Heart left ventricle (tissue), 16 donors: ENCODE measurements around the gene MRPS34. TPM values are rescaled to one million over a fixed set of nuclear protein-coding genes. Genes with fewer than 3 reads are reported as not detected.

ENCODE experiments used
- ATAC-seq, 4 donors: fragments of 200-7000 bp; cut with Tn5 transposase; one replicate each; pipeline ENCODE4 v1.9.1; 2020 to 2022; ENCODE audit warnings: moderate library complexity in 4 of 4, mild to moderate bottlenecking in 3 of 4, moderate number of reproducible peaks in 1 of 4
- DNase-seq, 5 donors: peaks; one replicate each; pipeline ENCODE4 v3.0.0-alpha.2; 2020
- H3K27ac ChIP-seq, 12 donors: fragments of 200-600 bp; sonication (generic) in 4 of 12; one replicate each; pipeline versions ENCODE4 v1.5.0 to v1.8.0; 2016 to 2022; ENCODE audit warnings: mild to moderate bottlenecking in 2 of 12
- H3K27me3 ChIP-seq, 9 donors: fragments of 200-600 bp; sonication (generic) in 2 of 9; one replicate each; pipeline versions ENCODE4 v1.5.1 to v1.8.0; 2016 to 2022; ENCODE audit warnings: mild to moderate bottlenecking in 3 of 9
- H3K36me3 ChIP-seq, 9 donors: fragments of 200-600 bp; sonication (generic) in 2 of 9; one replicate each; pipeline versions ENCODE4 v1.5.0 to v1.8.0; 2018 to 2022; ENCODE audit warnings: mild to moderate bottlenecking in 2 of 9
- H3K4me1 ChIP-seq, 12 donors: fragments of 200-600 bp; sonication (generic) in 4 of 12; one replicate each; pipeline versions ENCODE4 v1.5.0 to v1.8.0; 2016 to 2022; ENCODE audit warnings: mild to moderate bottlenecking in 3 of 12
- H3K4me3 ChIP-seq, 12 donors: fragments of 200-600 bp; sonication (generic) in 4 of 12; one replicate each; pipeline versions ENCODE4 v1.5.0 to v1.8.0; 2017 to 2022; ENCODE audit warnings: mild to moderate bottlenecking in 9 of 12, moderate library complexity in 4 of 12
- H3K9me3 ChIP-seq, 12 donors: fragments of 200-600 bp; sonication (generic) in 4 of 12; one replicate each; pipeline versions ENCODE4 v1.5.0 to v1.8.0; 2016 to 2022; ENCODE audit warnings: mild to moderate bottlenecking in 1 of 12
- POLR2A ChIP-seq, 2 donors: fragments of 450-650 bp; IDR thresholded peaks; one replicate each; pipeline ENCODE4 v1.6.1; 2017; ENCODE audit warnings: antibody characterized with exemption in 2 of 2, mild to moderate bottlenecking in 2 of 2, moderate library complexity in 2 of 2
- WGBS, 4 donors: extraction: QIAGEN DNeasy Blood & Tissue Kit in 2 of 4; methylation state at CpG; one replicate each; pipeline versions ENCODE4 v1.1.5 to v1.1.7; 2013 to 2018; 5-methylcytosine and 5-hydroxymethylcytosine counted together
- intact Hi-C, 10 donors: fragments of 100-400 bp; cut with DNase I; formaldehyde crosslinking; loops; one replicate each; pipeline versions ENCODE4 v1.11.1 to v1.14.2; 2022
- polyA plus RNA-seq, 2 donors: library from polyadenylated mRNA; stranded (reverse); fragments of 200-250 nt; gene quantifications; one replicate each; pipeline ENCODE4 v1.2.3, GENCODE V29; 2013
- total RNA-seq, 9 donors: library from RNA; depleted of rRNA in 2 of 9; stranded (reverse); fragments of >200 nt in 2 of 9; fragmentation: NEBNext Ultra II Directional in 3 of 9; extraction: Animal tissue kit (Norgen Biotek cat#: 25700) in 3 of 9; gene quantifications; one replicate each; pipeline versions ENCODE4 v1.1.0 to v1.2.4, GENCODE V29; 2016 to 2023
- TF ChIP-seq, protein P1 (sequence below), 12 donors: fragments of 200-600 bp; sonication (generic) in 4 of 12; IDR thresholded peaks; one replicate each; pipeline versions ENCODE4 v1.5.0 to v1.8.0; 2018 to 2022; ENCODE audit warnings: antibody characterized with exemption in 12 of 12, mild to moderate bottlenecking in 5 of 12
- donor health status: ischemic (EF 13 %, LVEDD 7.1; RV severe dilation, severe dysfunction).
- donor health status: healthy with polysubstance abuse.
- donor health status: DM: no; HTN: yes; CAD: no.
- donor health status: DM: no; HTN: no; CAD: no.
- donor health status: ischemic (EF 25% LVEDD 6.9; RV normal size, moderate dysfunction).
- donor health status: ischemic (EF 25% LVEDD 5.7; RV mildly dilated, moderate dysfunction).
- donor health status: healthy.
- donor health status: DM: yes; HTN: yes; CAD: no.
- donor health status: ischemic (EF 35%, LVEDD 5.7; RV mildly dilated, moderate dysfunction).
- donor health status: nonischemic (EF 11% LVEDD 7.7; RV severe dilation, severe dysfunction).
- donor health status: DM: yes; HTN: yes; CAD: no.
- donor health status: PGD.
- donor health status: ischemic (EF 29% LVEDD 5.4; RV normal size, mild dysfunction).
- donor health status: nonischemic (EF 23%, LVEDD 6.1; RV moderate dilation, normal function).

The MRPS34 gene
- total and polyA plus RNA-seq, 11 donors = 58.0 to 123 (median 81.8) TPM

DNA sequence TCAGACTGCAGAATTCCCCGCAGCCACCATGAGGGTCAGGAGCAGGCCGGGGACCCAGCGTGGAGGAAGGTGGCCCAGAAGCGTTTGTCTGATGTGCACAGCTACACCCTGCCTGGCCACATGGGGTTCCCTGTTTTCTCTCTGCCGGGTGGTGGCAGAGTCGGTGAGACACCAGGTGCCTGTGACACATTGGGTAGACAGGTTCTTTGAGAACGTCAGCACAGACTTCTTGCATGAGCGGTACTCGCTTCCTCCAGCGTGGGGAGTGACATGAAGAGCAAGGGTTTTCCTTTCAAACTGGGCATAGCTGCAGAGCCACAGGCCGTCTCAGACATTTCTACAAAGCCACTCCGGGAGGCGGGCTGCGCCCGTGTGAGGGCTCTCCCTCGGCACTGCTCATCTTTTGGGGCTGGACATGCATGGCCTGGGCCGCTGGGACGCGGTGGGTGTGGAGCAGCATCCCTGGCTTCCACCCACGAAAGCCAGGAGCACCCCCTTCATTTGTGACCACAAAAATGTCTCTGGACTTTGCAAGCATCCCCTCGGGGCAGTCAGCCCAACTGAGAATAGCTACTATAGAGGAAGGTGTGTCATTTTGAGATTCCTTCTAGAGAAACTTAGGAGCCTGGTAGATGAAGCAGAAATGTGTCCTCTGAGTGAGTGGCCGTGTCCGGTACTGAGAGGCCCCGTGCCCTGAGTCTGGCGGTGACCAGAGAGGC lies 27.6 kb downstream of the MRPS34 start:
- H3K4me3 ChIP-seq = no peak overlapping the region
- WGBS, 4 donors = 88 to 93% (median 90%) methylated on average over 24 to 25 of the region's 25 CpGs
- H3K4me1 ChIP-seq = no peaks in the 10 kb centered on the region
- H3K9me3 ChIP-seq = no peaks in the 10 kb centered on the region
- TF ChIP-seq, protein P1, sequence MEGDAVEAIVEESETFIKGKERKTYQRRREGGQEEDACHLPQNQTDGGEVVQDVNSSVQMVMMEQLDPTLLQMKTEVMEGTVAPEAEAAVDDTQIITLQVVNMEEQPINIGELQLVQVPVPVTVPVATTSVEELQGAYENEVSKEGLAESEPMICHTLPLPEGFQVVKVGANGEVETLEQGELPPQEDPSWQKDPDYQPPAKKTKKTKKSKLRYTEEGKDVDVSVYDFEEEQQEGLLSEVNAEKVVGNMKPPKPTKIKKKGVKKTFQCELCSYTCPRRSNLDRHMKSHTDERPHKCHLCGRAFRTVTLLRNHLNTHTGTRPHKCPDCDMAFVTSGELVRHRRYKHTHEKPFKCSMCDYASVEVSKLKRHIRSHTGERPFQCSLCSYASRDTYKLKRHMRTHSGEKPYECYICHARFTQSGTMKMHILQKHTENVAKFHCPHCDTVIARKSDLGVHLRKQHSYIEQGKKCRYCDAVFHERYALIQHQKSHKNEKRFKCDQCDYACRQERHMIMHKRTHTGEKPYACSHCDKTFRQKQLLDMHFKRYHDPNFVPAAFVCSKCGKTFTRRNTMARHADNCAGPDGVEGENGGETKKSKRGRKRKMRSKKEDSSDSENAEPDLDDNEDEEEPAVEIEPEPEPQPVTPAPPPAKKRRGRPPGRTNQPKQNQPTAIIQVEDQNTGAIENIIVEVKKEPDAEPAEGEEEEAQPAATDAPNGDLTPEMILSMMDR (IDR thresholded peaks at IDR 0.05) = no peak
- no peak for TF ChIP-seq POLR2A (IDR thresholded peaks at IDR 0.05)
- H3K36me3 ChIP-seq = peaks cover 0 to 80% (median 73%) of the 10 kb centered on the region in 9 donors
- DNase-seq = no peak
- no peak for ATAC-seq
- H3K27me3 ChIP-seq = no peaks in the 10 kb centered on the region
- no peak overlapping the region for H3K27ac ChIP-seq
- intact Hi-C loops = no loop called here

GRCh38 chr16:1744338-1744840 lies 28.5 kb downstream of the MRPS34 start:
- intact Hi-C loops = no loop called here
- no peaks in the 10 kb centered on the region for H3K4me1 ChIP-seq
- 88 to 95% (median 91%) methylated on average over 23 to 24 of the region's 24 CpGs for WGBS, 4 donors
- DNase-seq (no peak), ATAC-seq (no peak)
- no peak overlapping the region for H3K27ac ChIP-seq
- no peaks in the 10 kb centered on the region for H3K27me3 ChIP-seq
- peaks cover 0 to 71% (median 66%) of the 10 kb centered on the region in 9 donors for H3K36me3 ChIP-seq
- TF ChIP-seq POLR2A (IDR thresholded peaks at IDR 0.05) = no peak
- TF ChIP-seq, protein P1 (IDR thresholded peaks at IDR 0.05) = no peak
- H3K9me3 ChIP-seq = no peaks in the 10 kb centered on the region
- no peak overlapping the region for H3K4me3 ChIP-seq

- Histone ChIP-seq H3K4me3 (no peak overlapping the region), H3K4me1 (no peaks in the 10 kb centered on the region), H3K27ac (no peak overlapping the region), H3K9me3 (no peaks in the 10 kb centered on the region), H3K27me3 (no peaks in the 10 kb centered on the region), H3K36me3 (peaks cover 0 to 63% (median 58%) of the 10 kb centered on the region in 9 donors)
- no peak for TF ChIP-seq POLR2A (IDR thresholded peaks at IDR 0.05)
- TF ChIP-seq, protein P1 (IDR thresholded peaks at IDR 0.05) = no peak
- DNase-seq (no peak), ATAC-seq (no peak)
- intact Hi-C loops = no loop called here
- 90 to 92% (median 91%) methylated on average over 29 to 32 of the region's 32 CpGs for WGBS, 4 donors
These were observed 29.3 kb downstream of the MRPS34 start for GRCh38 chr16:1743376-1744337.
